ENCODE data around the gene FRAS1.

The FRAS1 gene

DNA sequence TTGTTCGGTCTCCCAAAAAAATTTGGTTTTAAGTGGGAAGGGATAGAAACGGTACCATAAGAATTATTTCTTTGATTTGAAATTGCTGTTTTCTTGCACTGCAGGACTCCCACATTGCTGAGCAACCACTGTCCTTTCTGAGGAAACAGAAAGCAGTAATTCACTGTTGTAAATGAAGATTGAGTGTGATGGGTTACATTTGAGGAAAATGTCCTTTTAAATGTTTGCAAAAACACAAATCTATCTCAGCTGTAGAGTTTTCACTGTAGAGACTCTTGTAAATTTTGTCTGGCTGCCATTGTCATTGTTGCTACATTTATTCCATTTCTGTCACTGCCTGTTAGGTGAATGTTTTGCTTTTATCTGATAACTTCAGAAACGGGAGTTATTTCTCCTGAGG is 105.2 kb downstream of the FRAS1 start:
- TF ChIP-seq GATA2 (IDR thresholded peaks at IDR 0.05; ENCODE audit: low read depth, low read length) = no peak

DNA sequence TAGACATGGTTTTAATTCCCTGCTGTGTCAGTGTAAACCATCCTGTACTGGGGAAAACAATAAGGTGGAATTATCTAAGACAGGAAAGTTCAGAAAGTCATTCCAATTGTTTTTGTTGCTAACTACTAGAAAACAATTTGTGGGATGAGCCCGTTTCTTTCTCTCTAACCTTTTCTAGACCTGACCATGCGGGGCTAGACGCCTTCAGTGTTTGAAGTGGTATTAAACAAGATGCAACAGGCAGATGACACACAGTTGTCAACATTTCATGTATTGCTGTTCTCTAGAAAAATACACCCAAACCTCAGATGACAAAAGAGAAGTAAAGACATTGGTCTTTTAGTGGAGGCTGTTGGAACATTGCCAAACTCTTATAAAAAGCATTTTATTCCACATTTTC is 105.7 kb downstream of the FRAS1 start:
- TF ChIP-seq GATA2 (IDR thresholded peaks at IDR 0.05; ENCODE audit: low read depth, low read length) (no peak), GATA3 (IDR thresholded peaks at IDR 0.05; ENCODE audit: low read depth, low read length) (no peak)

DNA sequence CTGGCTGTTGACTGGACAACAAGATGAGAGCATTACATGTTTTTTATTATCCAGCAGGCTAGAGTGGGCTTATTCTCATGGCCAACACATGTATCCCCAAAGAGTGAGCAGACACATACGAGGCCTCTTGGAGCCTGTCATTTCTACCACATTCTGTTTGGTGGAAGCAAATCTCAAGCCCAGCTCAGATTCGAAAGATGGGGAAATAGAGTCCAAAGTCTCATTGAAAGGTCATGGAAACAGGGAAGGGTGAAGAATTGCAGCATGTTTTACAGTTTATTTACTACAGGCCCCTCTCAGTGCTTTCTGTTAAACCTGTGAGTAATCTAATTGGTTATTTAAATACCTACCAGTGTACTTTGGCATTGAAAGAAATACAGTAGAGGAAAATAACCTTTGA is 108.6 kb downstream of the FRAS1 start:
- TF ChIP-seq GATA2 (IDR thresholded peaks at IDR 0.05; ENCODE audit: low read depth, low read length) (no peak), GATA3 (IDR thresholded peaks at IDR 0.05; ENCODE audit: low read depth, low read length) (no peak)

DNA sequence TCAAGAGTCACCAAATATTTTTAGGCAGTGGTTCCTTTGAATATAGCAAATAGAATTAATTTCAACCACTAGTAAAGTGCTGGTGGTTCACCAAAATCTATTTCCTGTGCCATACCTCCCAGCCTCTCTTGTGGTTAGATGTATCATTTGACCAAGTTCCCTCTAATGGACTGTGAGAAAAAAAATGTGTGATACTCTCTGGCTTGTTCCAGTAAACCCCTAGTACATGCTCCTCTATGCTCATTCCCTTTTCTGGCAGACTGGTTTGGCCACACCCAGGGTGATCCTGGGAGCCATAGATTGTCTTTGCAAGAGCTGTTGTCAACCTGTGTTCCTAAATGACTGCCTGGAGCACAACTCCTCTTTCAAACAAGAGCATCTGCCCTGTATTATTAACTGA is 109.5 kb downstream of the FRAS1 start:
- TF ChIP-seq GATA2 (IDR thresholded peaks at IDR 0.05; ENCODE audit: low read depth, low read length) (no peak), GATA3 (IDR thresholded peaks at IDR 0.05; ENCODE audit: low read depth, low read length) (no peak)

DNA sequence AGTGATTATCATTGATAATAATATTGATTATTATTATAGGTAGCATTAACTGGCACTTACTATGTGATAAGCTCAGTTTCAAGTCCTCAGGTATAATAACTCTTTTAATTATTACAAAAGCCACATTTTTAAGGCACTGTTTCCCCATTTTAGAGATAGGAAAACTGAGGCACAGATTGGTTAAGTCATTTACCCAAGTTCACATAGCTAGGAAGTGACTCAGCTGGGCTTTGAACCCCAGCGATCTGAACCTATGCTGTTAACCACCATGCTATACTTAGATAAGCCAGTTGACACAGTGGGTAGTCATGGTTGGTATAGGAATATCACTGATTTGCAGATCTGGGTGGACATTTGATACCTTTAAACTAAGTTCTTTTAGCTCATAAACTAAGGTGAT is 110.4 kb downstream of the FRAS1 start:
- no peak for TF ChIP-seq GATA3 (IDR thresholded peaks at IDR 0.05; ENCODE audit: low read depth, low read length)
- no peak for TF ChIP-seq GATA2 (IDR thresholded peaks at IDR 0.05; ENCODE audit: low read depth, low read length)

DNA sequence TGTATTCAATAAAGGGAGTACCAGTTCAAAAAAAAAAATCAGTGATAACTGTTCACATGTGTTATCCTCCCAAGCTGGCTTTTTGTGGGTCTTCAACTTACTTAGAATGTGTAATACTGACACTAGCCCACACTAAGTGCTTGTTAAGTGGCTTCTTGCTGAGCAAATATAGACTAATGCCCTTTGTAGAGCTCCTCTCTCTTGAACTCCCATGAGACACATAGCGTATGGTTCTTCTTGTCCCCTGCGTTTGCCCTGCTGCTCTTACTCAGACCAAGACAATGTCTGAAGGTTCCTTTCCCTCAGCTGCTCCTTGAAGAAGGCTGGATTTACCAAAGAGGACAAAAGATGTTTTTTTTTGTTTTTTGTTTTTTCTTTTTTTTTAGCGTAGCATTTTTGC is 110.9 kb downstream of the FRAS1 start:
- TF ChIP-seq GATA2 (IDR thresholded peaks at IDR 0.05; ENCODE audit: low read depth, low read length) (no peak), GATA3 (IDR thresholded peaks at IDR 0.05; ENCODE audit: low read depth, low read length) (no peak)

DNA sequence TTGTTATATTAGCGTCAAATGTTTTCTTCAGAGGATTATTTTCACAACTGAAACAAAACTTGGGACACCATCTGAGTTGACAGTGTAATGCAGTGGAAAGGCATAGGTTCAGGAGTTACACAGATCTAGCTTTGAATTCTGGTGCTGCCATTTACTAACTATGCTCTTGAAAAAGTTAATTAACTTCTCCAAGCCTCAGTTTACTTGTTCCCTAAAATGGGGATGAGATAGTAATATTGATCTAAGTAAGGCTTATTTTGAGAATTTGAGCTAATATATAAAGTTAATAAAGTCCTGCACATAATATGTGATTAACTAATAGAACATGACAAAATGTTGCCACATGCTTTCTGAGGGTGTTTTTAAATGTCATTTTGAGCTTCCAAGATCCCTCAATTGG is 112.6 kb downstream of the FRAS1 start:
- TF ChIP-seq GATA3 (IDR thresholded peaks at IDR 0.05; ENCODE audit: low read depth, low read length) (no peak), GATA2 (IDR thresholded peaks at IDR 0.05; ENCODE audit: low read depth, low read length) (no peak)

DNA sequence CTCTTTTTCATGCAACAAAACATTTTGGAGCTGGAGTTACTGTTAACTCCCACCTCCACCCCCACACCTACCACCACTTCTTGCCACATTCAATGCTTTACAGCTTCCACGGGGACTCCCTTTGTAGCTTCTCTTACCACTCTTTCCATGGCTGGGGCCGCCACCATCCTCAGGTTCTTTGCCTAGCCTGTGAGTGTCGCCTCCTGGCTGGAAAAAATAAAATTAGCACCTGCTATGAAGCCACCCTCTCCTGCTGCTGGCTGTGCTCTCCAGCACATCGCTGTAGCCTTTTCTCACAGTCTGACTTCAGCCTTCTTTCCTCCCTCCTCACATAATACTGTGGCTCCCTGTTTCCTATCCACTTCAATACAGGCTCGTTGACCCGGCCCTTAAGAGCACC is 114.4 kb downstream of the FRAS1 start:
- no peak for TF ChIP-seq GATA3 (IDR thresholded peaks at IDR 0.05; ENCODE audit: low read depth, low read length)
- no peak for TF ChIP-seq GATA2 (IDR thresholded peaks at IDR 0.05; ENCODE audit: low read depth, low read length)

DNA sequence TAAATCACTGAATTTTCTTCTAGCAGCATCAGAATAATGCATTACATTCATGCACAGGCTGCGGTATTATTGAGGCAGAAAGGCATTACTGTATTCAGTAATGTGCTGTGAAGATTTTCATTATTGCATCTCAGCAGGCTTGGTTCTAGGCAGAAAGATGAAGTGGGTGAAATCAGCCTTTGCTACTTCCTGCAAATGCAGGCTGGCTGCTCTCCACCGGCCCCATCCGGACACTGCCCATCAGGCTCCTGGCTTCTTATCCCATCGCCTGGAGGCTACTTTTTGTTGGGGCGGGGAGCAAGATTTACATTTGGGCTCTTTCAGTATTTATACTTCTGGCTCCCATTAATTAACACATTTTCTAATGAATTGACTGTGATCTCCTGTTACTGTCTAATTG is 117.8 kb downstream of the FRAS1 start:
- no peak for TF ChIP-seq GATA2 (IDR thresholded peaks at IDR 0.05; ENCODE audit: low read depth, low read length)

DNA sequence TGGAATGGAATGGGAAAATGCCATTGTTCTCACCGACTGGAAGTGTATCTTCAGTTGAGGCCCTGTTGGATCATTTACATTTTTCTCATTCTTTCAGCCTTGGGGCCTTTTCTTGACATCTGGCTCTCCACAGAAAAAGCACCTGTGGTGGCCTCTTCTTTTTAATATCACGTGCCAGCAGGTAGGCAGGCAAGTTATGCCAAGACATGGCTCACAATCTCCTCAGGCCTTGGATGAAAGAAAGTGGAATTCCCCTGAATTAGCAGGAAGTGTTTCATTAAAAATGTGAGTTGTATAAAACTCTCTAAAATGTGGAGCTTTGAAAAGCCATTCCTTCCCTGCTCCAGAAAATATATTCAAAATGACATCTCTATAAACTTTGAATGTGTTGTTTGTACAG is 122.1 kb downstream of the FRAS1 start:
- no peak for TF ChIP-seq GATA2 (IDR thresholded peaks at IDR 0.05; ENCODE audit: low read depth, low read length)

DNA sequence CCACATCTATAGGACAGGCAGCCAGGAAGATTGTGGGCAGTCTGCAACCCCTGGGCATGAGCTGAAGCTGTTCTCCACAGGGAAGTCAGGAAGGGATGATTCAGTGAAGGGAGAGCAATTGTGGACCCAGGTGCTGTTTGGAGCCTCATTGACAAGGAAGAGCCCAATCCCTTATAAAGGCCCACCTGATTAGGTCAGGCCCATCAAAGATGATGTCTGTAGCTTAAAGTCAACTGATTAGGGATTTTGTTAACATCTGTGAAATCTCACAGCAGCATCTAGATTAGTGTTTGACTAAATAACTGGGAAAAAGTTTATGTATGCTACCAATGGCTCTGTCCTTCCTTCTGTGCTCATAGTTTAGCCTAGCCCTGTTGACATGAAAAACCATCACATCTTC is 127.5 kb downstream of the FRAS1 start:
- TF ChIP-seq GATA3 (IDR thresholded peaks at IDR 0.05; ENCODE audit: low read depth, low read length) (no peak), GATA2 (IDR thresholded peaks at IDR 0.05; ENCODE audit: low read depth, low read length) (no peak)

DNA sequence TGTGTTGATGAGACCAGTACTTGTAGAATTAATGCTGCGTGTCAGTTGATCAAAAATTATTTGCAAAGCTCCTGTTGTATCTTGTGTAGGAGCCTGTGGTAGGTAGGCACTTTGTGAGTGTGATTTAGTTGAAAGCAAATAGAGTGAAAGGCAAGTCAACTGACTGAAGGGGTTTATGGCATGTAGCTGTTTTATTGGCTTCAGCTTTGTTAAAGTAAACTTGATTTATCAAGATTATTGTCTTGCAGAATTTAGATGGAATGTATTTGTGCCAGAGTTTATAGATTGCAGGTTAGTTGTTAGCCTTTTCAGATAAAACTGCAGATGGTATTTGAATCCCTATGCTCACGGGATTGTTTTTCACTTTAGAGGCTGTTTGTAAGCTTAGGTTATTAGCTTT is 128.0 kb downstream of the FRAS1 start:
- TF ChIP-seq GATA3 (IDR thresholded peaks at IDR 0.05; ENCODE audit: low read depth, low read length) = no peak
- TF ChIP-seq GATA2 (IDR thresholded peaks at IDR 0.05; ENCODE audit: low read depth, low read length) = no peak

DNA sequence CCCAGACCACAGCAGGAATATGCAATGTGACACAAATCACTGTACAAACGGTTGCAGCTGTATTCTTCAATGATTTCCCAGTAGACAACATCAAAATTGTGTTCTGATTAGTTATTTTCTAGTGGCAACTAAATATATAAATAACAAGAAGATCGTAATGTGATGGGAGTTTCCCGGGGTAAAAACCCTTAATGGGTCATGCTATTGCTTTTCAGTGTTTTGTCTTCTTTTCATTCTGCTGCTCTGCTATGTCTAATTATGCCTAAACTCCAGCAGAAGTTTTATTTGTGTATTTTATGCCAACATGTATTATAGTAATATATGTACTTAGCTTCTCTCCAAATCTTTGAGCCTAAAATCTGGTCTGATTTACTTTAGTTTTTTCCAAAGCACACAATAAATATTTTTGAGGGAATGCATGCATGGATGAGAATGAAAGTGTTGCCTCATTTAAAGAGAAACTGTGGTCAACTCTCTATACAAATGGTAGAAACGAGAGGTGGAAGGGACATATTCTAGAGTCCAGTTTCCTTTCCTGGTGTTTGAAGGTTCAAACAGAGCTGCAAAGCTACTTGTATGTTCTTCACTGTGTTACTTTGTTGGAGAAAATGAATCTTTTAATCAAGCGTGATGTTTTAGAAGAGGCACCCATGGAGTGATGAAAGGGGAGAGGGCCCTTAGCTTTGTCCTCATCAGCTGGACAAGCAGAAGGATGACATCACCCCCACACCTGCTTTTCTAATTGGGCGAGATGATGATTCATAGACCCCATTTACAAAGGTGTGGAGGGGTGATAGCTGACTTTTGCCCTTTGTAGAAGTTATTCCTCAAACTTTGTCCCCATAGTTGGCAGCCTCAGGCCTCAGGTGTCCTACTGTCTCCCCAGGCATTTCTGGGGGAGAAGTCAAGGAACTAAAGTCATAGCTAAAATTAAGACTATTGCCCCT is 129.7 kb downstream of the FRAS1 start:
- TF ChIP-seq GATA2 (IDR thresholded peaks at IDR 0.05; ENCODE audit: low read depth, low read length) = no peak
- TF ChIP-seq GATA3 (IDR thresholded peaks at IDR 0.05; ENCODE audit: low read depth, low read length) = no peak

DNA sequence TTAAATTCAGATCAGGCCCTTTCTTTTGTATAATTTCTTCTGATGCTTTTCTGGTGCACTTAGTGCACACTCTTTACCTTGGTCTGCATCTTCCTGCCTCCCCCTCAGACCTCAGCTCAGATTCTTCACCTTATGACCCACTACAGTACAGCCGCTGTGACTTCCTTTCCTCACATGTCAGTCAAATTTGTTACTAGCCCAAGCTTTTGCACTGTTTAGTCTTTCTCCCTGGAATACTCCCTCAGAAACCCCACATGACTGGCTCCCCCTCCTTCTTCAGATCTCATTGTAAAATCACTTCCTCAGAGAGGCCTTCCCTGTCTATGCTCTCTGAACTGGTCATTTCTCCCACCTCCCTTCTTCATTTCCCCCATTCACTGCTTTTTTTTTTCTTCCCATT is 132.9 kb downstream of the FRAS1 start:
- TF ChIP-seq GATA3 (IDR thresholded peaks at IDR 0.05; ENCODE audit: low read depth, low read length) (no peak), GATA2 (IDR thresholded peaks at IDR 0.05; ENCODE audit: low read depth, low read length) (no peak)

DNA sequence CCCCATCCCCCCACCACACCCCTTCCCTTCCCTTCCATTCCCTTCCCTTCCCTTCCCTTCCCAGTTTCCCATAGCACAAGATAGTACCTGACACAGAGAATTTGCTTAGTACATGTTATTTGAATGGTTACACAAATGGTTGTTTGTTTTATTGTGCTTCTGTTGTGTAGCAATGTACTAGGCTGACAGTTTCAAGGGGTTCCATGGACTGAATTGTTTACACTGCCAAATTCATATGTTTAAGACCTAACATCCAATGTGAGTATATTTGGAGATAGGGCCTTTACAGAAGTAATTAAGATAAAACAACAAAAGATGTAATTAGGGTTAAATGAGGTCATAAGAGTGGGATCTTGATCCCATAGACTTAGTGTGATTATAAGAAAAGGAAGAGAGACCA is 133.5 kb downstream of the FRAS1 start:
- TF ChIP-seq GATA2 (IDR thresholded peaks at IDR 0.05; ENCODE audit: low read depth, low read length) (no peak), GATA3 (IDR thresholded peaks at IDR 0.05; ENCODE audit: low read depth, low read length) (no peak)

DNA sequence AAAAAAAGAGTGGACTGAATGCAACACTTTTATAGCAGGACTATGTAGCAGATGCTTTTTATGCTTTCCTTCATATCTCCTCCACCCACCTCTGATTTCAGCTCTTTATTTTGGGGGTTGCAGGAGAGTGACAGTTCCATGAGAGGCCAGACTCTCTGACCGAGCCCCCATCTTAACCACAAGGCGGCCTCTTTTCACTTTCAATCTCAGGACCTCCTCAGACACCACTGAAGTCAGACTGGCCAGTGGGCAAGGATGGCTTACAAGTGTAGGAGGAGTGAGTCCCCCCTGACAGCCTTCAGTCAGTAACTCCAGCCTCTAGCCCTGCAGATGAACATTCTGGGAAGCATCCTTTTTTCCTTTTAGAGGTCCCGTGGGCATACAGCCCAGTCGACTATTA is 140.8 kb downstream of the FRAS1 start:
- TF ChIP-seq GATA2 (IDR thresholded peaks at IDR 0.05; ENCODE audit: low read depth, low read length) = no peak
- no peak for TF ChIP-seq GATA3 (IDR thresholded peaks at IDR 0.05; ENCODE audit: low read depth, low read length)
